Measurements from ENCODE around the gene CTSW. TPM values are rescaled to one million over a fixed set of nuclear protein-coding genes. Genes with fewer than 3 reads are reported as not detected.

Gene CTSW
- total RNA-seq, 2 experiments from 2014 or later = 20.6 to 21.6 TPM

DNA sequence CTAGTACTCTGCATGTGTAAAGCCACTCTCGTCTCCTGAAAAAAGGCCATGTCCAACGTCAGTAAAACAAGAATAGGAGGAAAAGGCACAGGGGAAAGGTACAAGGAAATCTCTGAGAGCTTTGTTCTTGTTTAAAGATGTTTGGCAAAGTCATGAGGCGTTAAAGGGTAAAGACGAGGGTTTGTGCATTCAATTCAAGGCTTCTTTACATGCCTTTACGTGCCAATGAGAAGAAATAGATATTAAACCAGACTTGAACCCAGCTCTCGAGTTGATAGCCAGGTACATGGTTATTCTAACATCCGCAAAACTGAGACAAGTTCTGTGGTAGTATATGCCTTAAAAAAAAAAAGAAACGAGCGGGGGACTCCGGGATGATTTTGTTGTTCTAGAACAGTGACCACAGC is 21.0 kb upstream of the CTSW start:
- ChIA-PET POLR2A (interaction anchor here (0.6 to 5.8 kb wide), 41 partner anchors 8 to 741 kb away, joined by 3 to 248 read pairs (median 5); partner anchors contain the start of genes BANF1, C11orf68, CCDC85B and DPF2), CTCF (interaction anchor here (1.0 to 5.2 kb wide), 4 partner anchors 26 to 41 kb away, joined by 3 to 80 read pairs (median 22); partner anchors contain the start of genes CCDC85B and FIBP)
- Histone ChIP-seq H3K4me1 (ENCODE audit: insufficient read depth, low read length) (peaks cover 80% of the 10 kb centered on the region), H3K36me3 (ENCODE audit: insufficient read depth, low read length) (peaks cover 52% of the 10 kb centered on the region), H3K27ac (ENCODE audit: low read depth in 1 of 2, low read length in 2 of 2) (peak overlapping the region; percentile 92 to 96), H3K4me3 (ENCODE audit: low read length) (peak overlapping the region; percentile 90), H3K9me3 (ENCODE audit: control insufficient read depth in 1 of 2, insufficient read depth in 1 of 2, low read length in 2 of 2) (no peaks in the 10 kb centered on the region), H3K27me3 (ENCODE audit: control insufficient read depth in 1 of 2, insufficient read depth in 2 of 2, low read length in 2 of 2) (no peaks in the 10 kb centered on the region)
- intact Hi-C loops (cut with DNase I, micrococcal nuclease) = loop anchor here (1.0 to 10.0 kb wide), 8 partner anchors 30 to 426 kb away; partner anchors contain the start of genes PCNX3 (in 2 of the 2), BANF1 (in 1 of the 2), C11orf68 (in 1 of the 2) and DRAP1 (in 1 of the 2)
- DNase-seq (peak in 2 of 14 experiments; percentile 11 to 48), ATAC-seq (ENCODE audit: poor library complexity) (no peak)
- TF ChIP-seq, protein P1, sequence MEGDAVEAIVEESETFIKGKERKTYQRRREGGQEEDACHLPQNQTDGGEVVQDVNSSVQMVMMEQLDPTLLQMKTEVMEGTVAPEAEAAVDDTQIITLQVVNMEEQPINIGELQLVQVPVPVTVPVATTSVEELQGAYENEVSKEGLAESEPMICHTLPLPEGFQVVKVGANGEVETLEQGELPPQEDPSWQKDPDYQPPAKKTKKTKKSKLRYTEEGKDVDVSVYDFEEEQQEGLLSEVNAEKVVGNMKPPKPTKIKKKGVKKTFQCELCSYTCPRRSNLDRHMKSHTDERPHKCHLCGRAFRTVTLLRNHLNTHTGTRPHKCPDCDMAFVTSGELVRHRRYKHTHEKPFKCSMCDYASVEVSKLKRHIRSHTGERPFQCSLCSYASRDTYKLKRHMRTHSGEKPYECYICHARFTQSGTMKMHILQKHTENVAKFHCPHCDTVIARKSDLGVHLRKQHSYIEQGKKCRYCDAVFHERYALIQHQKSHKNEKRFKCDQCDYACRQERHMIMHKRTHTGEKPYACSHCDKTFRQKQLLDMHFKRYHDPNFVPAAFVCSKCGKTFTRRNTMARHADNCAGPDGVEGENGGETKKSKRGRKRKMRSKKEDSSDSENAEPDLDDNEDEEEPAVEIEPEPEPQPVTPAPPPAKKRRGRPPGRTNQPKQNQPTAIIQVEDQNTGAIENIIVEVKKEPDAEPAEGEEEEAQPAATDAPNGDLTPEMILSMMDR (IDR thresholded peaks at IDR 0.05) = no peak
- peak overlapping the region; percentile 91 for H3K4me3 Mint-ChIP-seq
- peaks cover 84% of the 10 kb centered on the region for H3K36me3 Mint-ChIP-seq (ENCODE audit: low read depth)
- H3K27me3 Mint-ChIP-seq = no peaks in the 10 kb centered on the region
- peak overlapping the region; percentile 94 for H3K27ac Mint-ChIP-seq
- H3K4me1 Mint-ChIP-seq (ENCODE audit: low read depth) = peaks cover 58% of the 10 kb centered on the region
- no peaks in the 10 kb centered on the region for H3K9me3 Mint-ChIP-seq

DNA sequence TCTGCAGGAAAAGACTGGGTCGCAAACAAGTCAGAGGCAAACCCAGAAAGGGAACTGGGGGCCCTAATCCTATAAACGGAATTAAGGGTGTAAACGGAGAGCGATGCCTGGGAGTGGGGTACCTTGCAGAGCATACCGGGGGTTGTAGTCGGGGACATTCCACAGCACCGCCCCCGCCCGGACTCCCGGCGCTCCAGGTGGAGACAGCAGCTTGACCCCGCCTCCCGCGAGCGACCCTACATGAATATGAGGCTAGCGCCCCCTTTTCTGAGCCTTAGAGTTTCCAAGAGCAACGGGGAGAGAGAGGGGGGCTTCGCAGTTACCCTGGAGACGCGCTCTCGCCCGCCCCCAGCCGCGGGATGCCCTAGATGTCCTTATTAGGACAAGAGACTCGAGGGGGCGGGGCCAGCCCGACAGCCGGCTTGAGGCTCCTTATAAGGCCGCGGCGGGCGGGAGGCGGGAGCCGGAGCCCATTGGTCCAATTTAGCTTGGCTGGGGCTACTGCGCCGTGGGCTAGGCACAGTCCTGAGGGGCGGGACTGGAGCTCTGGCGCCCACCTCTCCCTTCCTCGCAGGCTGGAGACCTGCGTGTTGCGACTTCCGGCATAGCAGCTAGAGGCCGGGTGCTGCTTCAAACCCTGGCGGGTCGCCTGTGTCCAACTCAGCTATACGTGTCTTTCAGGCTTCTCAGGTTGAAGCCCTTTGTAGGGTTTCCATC is 20.4 kb upstream of the CTSW start:
- TF ChIP-seq, protein P1 (IDR thresholded peaks at IDR 0.05) = no peak
- DNase-seq = peak; percentile 87 to 99 (median 95)
- H3K36me3 ChIP-seq (ENCODE audit: insufficient read depth, low read length) = peaks cover 52% of the 10 kb centered on the region
- intact Hi-C loops (cut with DNase I, micrococcal nuclease) = loop anchor here (1.0 to 10.0 kb wide), 5 partner anchors 30 to 426 kb away; partner anchors contain the start of genes C11orf68 (in 1 of the 2), DRAP1 (in 1 of the 2), FIBP (in 1 of the 2) and PCNX3 (in 1 of the 2)
- ChIA-PET POLR2A (interaction anchor here (0.7 to 5.8 kb wide), 46 partner anchors 8 to 1541 kb away, joined by 3 to 248 read pairs (median 6); partner anchors contain the start of genes BANF1, C11orf68, CCDC85B and CST6), CTCF (interaction anchor here (0.6 to 5.2 kb wide), 22 partner anchors 10 to 423 kb away, joined by 3 to 80 read pairs (median 5); partner anchors contain the start of genes BANF1, C11orf68, CCDC85B and CTSW)
- H3K27ac ChIP-seq (ENCODE audit: low read depth in 1 of 2, low read length in 2 of 2) = peak overlapping the region; percentile 92 to 96
- peak overlapping the region; percentile 91 for H3K4me3 Mint-ChIP-seq
- no peaks in the 10 kb centered on the region for H3K27me3 ChIP-seq (ENCODE audit: control insufficient read depth in 1 of 2, insufficient read depth in 2 of 2, low read length in 2 of 2)
- no peaks in the 10 kb centered on the region for H3K27me3 Mint-ChIP-seq
- H3K4me1 ChIP-seq (ENCODE audit: insufficient read depth, low read length) = peaks cover 79% of the 10 kb centered on the region
- ATAC-seq (ENCODE audit: poor library complexity) = peak; percentile 53
- peak overlapping the region; percentile 90 for H3K4me3 ChIP-seq (ENCODE audit: low read length)
- peak overlapping the region; percentile 94 for H3K27ac Mint-ChIP-seq
- H3K4me1 Mint-ChIP-seq (ENCODE audit: low read depth) = peaks cover 57% of the 10 kb centered on the region
- no peaks in the 10 kb centered on the region for H3K9me3 ChIP-seq (ENCODE audit: control insufficient read depth in 1 of 2, insufficient read depth in 1 of 2, low read length in 2 of 2)
- peaks cover 84% of the 10 kb centered on the region for H3K36me3 Mint-ChIP-seq (ENCODE audit: low read depth)
- no peaks in the 10 kb centered on the region for H3K9me3 Mint-ChIP-seq

DNA sequence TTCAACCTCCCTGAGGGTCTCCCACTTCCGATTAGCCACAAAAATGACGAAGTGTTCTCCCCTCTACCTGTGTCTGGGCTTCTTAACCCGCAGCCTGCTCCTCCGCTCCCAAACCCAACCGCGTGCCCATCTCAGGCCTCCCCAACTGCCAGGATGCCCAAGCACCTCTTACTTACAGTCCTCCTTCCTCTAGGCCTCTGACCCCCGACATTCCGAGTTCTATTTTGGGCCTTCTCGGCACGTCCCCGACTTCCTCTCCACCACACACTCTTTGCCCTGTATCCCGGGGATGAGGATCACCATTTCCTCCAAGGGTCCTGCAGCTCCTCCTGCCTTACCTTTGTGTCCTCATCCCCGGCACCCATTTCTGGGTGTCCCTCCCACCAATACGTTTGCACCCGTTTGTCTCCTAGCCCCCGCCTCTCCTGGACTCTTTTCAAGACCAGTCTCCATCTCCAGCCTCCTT is 19.8 kb upstream of the CTSW start:
- intact Hi-C loops (cut with DNase I, micrococcal nuclease) = loop anchor here (1.0 to 10.0 kb wide), 8 partner anchors 13 to 425 kb away; partner anchors contain the start of genes FIBP (in 2 of the 2), C11orf68 (in 1 of the 2), DRAP1 (in 1 of the 2) and PCNX3 (in 1 of the 2)
- H3K27ac ChIP-seq (ENCODE audit: low read depth in 1 of 2, low read length in 2 of 2) = peak overlapping the region; percentile 92 to 96
- H3K36me3 ChIP-seq (ENCODE audit: insufficient read depth, low read length) = peaks cover 52% of the 10 kb centered on the region
- H3K27me3 ChIP-seq (ENCODE audit: control insufficient read depth in 1 of 2, insufficient read depth in 2 of 2, low read length in 2 of 2) = no peaks in the 10 kb centered on the region
- H3K4me3 Mint-ChIP-seq = peak overlapping the region; percentile 91
- no peaks in the 10 kb centered on the region for H3K9me3 Mint-ChIP-seq
- H3K9me3 ChIP-seq (ENCODE audit: control insufficient read depth in 1 of 2, insufficient read depth in 1 of 2, low read length in 2 of 2) = no peaks in the 10 kb centered on the region
- H3K36me3 Mint-ChIP-seq (ENCODE audit: low read depth) = peaks cover 84% of the 10 kb centered on the region
- H3K27me3 Mint-ChIP-seq = no peaks in the 10 kb centered on the region
- DNase-seq (peak in 2 of 14 experiments; percentile 23 to 25), ATAC-seq (ENCODE audit: poor library complexity) (peak; percentile 6)
- peaks cover 51% of the 10 kb centered on the region for H3K4me1 Mint-ChIP-seq (ENCODE audit: low read depth)
- H3K4me1 ChIP-seq (ENCODE audit: insufficient read depth, low read length) = peaks cover 73% of the 10 kb centered on the region
- CTCF ChIA-PET = interaction anchor here (0.6 to 5.2 kb wide), 28 partner anchors 9 to 422 kb away, joined by 3 to 80 read pairs (median 4); partner anchors contain the start of genes BANF1, C11orf68, CCDC85B and CTSW
- peak overlapping the region; percentile 90 for H3K4me3 ChIP-seq (ENCODE audit: low read length)
- peak overlapping the region; percentile 94 for H3K27ac Mint-ChIP-seq
- POLR2A ChIA-PET = interaction anchor here (0.7 to 5.8 kb wide), 45 partner anchors 8 to 1542 kb away, joined by 3 to 248 read pairs (median 7); partner anchors contain the start of genes BANF1, C11orf68, CCDC85B and CST6
- TF ChIP-seq, protein P1 (IDR thresholded peaks at IDR 0.05) = no peak

Data from CD4-positive, alpha-beta T cell (primary cell).